HG03025 (cell line): Measurements from ENCODE around the gene ESR2.
A peak's percentile ranks its signal among the peaks of the same experiment; 100 is the strongest.
"Not testable (repeated sequence)": the region's sequence is repeated elsewhere in the genome, so short reads cannot be mapped to it uniquely, and the experiment has no call there.

Source experiments
- ATAC-seq: cut with Tn5 transposase; IDR thresholded peaks from one replicate; pipeline ENCODE4 v1.9.1; 2021; ENCODE audit warnings: mild to moderate bottlenecking, moderate library complexity; ENCODE audit not compliant: unreplicated experiment, low FRiP score

Gene ESR2

DNA sequence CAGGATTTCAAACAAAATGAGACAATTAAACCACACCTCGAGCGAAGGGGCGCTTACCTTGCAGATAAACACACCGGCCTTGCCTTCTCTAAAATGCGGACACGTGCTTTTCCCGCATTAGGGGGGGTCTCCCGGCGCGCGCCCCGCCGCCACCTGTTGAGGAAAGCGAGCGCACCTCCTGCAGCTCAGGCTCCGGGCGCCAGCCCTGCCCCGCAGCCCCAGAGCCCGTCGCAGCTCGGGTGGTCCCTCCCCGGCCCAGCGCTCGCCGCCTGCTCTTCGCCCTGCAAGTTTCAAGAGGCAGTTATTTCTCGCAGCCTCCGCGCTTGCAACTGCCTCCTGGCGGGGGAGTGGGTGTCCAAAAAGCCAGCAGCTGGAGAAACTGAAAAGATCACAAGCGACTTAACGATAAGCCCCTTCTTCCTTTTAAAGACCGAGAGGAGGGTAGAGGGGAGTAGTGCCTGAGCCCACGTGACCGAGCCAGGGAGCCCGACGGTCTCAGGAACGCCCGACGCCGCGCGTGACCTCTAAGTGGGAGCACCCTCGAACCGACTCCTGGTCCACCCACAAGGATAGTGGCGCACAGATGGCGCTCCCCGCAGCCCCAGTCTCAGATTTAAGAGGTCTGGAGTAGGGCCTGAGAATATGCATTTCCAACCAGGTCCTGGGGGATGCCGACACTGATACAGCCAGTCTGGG is at the start of gene ESR2:
ESR2 (minus strand) TSS at position 396 of the 696 bp plus-strand sequence. CDS start 11,386 bp downstream, outside the sequence.
- ATAC-seq = peak; percentile 27

GRCh38 chr14:64340560-64341196 is 46.5 kb upstream of the ESR2 start:
- no peak for ATAC-seq

- ATAC-seq = peak; percentile 91
These were observed 44.6 kb upstream of the ESR2 start for GRCh38 chr14:64338616-64339316.

DNA sequence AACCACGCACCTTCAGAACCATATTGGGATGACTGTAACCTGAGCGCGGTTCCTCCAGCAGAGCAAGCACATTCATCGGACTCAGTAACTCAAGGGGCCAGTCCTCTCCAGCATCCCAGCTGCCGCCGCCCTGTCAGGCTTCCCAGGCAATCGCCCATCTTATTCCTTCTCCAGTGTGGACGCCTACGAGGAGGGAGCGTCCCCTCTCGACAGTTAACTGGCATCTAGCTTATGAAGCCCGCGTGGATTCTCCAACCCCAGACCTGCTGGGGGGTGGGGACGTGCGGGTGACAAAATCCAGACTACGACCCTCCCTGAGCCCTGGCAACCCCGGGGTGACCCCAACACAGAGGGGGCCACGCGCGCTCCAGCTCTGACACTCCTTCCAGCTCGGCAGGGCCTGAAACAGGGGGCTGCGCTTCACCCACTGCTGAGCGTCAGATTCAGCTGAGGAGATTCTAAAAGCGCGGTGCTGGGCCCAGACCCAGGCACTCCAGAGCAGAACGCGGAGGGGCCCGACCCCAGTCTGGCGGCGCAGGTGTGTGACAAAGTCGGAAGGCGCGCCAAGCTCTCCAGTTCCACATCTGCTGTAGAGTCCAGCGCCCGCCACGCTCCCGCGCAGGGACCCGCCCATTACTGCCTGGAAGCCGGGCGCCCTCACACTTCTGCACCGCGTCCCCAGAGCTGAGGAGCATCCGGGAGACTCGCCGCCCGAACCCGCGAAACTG is 43.9 kb upstream of the ESR2 start:
- ATAC-seq = peak; percentile 52

DNA sequence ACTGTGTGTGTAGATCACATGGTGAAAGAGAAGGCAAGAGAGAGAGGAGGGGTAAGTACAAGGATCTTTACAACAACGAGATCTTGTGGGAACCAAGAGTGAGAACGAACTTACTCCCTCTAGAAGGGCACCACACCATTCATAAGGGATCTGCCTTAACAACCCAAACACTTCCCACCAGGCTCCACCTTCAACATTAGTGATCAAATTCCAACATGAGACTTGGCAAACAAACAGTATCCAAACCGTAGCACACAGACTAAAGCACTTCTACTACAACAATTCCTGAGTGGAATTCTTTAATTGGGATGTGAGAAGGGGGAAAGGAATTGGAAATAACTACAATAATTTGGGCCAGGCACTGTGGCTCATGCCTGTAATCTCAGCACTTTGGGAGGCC is 35.0 kb upstream of the ESR2 start:
- no peak for ATAC-seq

DNA sequence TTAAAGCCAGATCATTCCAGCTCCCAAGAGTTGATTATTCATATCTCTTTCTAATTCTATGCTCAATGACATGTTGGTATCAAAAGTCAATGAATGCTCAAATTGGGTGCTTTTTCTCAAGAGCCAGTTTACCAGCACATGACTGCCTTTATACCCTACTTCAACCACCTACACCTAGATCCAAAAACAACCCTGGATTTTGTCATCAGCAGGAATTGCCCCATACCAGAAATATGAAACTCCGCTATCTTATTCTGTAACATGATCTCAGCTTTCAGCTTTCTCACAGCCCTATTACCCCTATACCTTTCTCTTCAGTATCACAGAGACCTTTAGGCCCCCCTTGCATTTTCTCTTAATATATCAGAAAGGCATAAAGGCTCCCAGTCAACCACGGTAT is 32.3 kb upstream of the ESR2 start:
- no peak for ATAC-seq

DNA sequence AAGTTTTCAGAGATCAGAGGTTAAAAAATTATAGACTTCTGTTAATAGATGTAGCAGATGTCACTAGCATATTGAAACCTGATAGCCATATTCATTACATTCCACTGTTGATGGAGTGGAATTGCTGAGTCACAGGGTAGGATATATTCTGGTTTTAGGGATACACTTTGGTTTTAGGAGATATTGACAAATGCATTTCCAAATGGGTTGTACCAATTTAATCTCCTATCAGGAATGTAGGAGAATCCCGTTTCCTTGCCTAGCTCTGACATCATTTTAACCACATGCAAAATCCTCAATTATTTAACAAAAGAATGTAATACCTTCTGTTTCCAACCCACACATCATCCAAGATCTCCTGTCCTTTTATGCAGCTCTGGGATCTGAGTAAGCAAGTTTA is 30.7 kb upstream of the ESR2 start:
- ATAC-seq = no peak

GRCh38 chr14:64324461-64324860 is 30.3 kb upstream of the ESR2 start:
- no peak for ATAC-seq

DNA sequence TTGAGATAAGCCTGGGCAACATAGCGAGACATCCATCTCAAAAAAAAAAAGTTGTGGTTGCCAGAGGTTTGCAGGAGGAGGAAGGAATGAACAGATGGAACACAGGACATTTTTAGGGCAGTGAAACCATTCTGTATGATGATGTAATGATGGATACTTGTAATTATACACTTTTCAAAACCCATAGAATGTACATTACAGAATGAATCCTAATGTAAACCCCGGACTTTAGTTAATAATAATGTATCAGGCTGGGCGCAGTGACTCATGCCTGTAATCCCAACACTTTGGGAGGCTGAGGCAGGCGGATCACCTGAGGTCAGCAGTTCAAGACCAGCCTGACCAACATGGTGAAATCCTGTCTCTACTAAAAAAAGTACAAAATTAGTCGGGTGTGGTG is 26.2 kb upstream of the ESR2 start:
- not testable (repeated sequence) for ATAC-seq

DNA sequence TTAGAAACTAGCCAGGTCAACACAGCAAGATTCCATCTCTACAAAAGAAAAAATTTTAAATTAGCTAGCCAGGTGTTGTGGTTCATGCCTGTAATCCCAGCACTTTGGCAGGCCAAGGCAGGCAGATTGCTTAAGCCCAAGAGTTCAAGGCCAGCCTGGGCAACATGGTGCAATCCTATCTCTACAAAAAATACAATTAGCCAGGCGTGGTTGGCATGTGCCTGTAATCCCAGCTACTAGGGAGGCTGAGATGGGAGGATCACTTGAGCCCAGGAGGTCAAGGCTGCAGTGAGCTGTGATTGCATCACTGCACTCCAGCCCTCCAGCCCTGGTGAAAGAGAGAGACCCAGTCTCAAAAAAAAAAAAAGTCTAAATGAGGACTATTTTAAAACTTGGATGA is 24.5 kb upstream of the ESR2 start:
- ATAC-seq = not testable (repeated sequence)

DNA sequence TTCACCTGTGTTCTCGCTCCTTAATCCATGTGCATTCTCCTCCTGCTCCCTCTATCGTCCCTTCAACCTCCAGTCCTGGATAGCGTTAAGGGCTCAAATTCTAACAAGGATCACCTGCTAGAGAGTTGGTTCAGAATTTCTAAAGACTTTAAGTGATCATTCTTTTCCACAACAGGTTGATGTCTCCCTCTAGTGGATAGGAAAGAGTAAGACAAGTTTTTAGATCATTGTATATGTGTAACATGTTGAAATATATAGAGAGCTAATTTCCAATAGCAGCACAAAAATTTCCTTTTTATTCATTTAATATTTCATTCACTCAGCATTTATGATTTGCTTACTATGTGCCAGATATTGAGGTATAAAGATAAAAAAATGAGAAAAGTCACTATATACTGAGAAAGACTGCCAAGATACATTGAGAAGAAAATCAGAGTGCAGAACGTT is 9.3 kb upstream of the ESR2 start:
- ATAC-seq = no peak

DNA sequence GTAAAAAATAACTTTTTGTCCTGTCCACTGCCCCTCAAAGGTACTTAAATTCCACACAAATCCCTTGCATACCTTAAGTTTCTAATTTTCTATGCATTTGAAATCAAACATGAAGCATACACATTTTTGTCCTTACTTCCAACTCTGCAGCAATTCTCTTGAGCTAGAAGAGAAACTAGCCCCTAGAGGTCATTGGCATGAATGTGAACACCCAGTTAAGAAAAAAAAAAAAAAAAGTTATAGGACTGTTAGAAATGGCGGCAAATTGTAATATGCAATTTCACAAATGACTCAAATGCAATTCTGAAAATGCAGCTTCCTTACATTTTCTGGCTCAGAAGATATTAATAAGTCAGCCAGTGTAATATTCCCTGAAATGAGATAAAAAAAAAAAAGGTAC is 4.6 kb upstream of the ESR2 start:
- ATAC-seq = no peak

GRCh38 chr14:64296561-64296960 is 2.4 kb upstream of the ESR2 start:
- ATAC-seq = no peak

DNA sequence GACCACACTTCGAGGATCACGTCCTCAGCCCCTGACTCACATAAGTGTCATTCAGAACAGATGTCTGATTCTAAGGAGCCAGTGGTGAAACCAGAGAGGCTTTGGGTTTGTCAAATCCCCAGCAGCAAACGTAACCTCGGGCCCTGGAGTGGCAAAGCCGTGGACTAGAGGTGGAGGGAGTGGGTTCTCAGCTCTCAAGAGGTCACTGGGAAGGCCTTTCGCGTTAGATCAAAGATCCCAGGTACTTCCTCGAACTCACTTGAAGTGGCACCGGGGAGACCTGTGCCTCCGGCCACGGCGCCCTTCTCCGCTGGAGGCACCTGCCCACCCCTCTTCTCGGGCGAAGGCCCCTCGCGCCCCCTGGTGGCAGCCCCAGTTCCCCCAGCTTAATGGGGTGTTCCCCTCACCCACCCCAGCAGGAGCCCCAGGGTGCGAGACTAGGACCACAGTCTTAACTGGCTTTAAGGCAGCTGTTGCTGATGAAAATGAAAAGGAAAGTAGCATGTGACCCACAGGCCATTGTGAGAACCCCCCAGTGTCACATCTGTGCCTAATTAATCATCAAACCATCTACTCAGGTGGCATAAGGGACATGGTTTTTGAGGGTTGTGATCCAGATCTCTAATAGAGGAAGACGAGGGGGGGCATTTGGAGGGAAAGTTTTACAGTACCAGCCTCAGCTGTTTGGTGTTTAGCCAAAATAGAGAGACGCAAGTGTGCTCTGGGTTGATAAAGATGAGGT is 672 bp upstream of the ESR2 start:
- ATAC-seq = peak; percentile 58

DNA sequence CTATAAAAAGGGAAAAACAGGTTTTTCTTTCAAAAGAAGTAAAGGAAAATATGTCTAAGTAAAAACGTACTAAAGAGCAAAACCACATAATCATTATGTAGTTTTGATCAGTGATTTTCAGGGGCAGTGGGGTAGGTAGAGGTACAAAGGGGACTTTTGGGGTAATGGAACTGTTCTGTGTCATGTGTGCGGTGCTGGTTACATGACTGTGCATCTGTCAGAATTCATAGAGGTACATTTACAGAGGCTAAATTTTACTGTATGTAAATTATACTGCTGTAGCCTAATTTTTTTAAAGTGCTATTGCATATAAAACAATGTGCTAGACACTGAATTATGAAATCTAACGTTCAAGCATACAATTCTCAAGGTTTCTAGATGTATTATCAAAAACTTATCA is 2.0 kb downstream of the ESR2 start:
- ATAC-seq = no peak

DNA sequence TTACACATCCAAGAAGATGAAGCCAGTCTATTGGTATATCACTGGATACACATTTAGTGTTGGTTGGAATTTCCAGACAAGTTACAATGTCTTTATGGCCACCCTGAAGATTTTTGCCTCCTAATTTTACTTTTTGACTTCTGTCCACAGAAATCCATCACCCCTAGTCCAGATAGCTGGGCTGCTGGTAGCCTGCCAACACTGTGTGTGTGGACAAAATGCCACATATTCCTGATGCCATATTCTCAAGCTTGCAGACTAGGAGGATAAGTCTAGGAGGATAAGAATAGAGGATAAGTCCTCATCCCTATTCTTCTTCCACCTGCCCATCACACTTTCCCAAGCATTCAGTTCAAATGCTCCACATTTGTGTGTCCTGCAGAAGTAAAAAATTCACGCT is 4.6 kb downstream of the ESR2 start:
- ATAC-seq = no peak

- ATAC-seq = no peak
These were observed 12.4 kb downstream of the ESR2 start for GRCh38 chr14:64281805-64282204.

DNA sequence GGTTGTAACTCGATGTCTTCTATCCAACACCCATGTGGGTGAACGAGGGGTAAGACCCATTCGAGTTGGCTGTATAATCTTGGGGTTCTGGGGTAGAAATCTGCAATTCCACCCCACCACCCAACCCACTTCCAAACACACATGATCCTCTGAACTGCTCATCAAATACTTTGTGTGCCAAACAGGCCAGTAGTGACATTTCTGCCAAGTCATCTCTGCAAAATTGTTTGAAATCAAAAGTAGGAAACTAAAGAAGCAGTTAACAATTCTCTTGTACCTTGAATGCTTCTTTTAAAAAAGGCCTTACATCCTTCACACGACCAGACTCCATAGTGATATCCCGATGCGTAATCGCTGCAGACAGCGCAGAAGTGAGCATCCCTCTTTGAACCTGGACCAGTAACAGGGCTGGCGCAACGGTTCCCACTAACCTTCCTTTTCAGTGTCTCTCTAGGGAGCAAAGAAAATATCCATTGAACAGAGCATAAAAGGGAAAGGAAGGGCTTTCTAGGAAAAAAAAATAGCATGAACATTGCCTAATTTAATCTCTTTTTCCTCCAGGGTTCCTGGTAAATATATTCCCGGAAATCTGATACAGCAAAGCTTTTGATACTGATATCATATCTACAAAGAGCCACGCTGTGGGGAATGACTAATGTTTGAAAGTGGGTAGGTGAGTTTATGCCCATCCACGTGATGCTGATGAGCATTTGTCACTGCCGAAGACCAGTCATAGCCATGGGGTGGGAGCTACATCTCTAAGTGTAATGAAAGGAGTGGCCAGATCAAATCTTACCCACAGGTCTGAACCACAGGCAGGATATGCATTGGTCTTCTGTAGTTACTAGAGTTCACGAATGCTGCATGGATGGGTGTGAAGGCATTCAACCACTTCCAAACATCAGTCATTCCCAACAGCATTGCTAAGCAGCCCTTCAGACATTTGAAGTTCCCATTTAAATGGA is 14.2 kb downstream of the ESR2 start:
- ATAC-seq = no peak

- ATAC-seq = no peak
These were observed 15.7 kb downstream of the ESR2 start for GRCh38 chr14:64278458-64278857.
